ENCODE data around the gene PCSK7. TPM values are rescaled to one million over a fixed set of nuclear protein-coding genes. Genes with fewer than 3 reads are reported as not detected.

Gene PCSK7
- total RNA-seq, 1 donor from 2014 or later, result 14.2 TPM

- Histone ChIP-seq H3F3A (ENCODE audit: low read depth) (peaks cover 14% of the 10 kb centered on the region), H4K20me1 (ENCODE audit: low read depth) (no peaks in the 10 kb centered on the region), H3K36me3 (no peaks in the 10 kb centered on the region), H3K79me2 (ENCODE audit: low read depth) (peaks cover 65% of the 10 kb centered on the region), H3K27me3 (no peaks in the 10 kb centered on the region), H3K4me1 (peaks cover 12% of the 10 kb centered on the region), H3K4me2 (peak within 1 kb of the TSS; percentile 85), H2AFZ (replicated peaks) (peak within 1 kb of the TSS; percentile 100), H3K9me3 (ENCODE audit: low read depth) (no peaks in the 10 kb centered on the region), H3K9ac (peak within 1 kb of the TSS; percentile 70), H3K27ac (no peak within 1 kb of the TSS), H3K4me3 (peak within 1 kb of the TSS; percentile 99)
- TF ChIP-seq, protein P1, sequence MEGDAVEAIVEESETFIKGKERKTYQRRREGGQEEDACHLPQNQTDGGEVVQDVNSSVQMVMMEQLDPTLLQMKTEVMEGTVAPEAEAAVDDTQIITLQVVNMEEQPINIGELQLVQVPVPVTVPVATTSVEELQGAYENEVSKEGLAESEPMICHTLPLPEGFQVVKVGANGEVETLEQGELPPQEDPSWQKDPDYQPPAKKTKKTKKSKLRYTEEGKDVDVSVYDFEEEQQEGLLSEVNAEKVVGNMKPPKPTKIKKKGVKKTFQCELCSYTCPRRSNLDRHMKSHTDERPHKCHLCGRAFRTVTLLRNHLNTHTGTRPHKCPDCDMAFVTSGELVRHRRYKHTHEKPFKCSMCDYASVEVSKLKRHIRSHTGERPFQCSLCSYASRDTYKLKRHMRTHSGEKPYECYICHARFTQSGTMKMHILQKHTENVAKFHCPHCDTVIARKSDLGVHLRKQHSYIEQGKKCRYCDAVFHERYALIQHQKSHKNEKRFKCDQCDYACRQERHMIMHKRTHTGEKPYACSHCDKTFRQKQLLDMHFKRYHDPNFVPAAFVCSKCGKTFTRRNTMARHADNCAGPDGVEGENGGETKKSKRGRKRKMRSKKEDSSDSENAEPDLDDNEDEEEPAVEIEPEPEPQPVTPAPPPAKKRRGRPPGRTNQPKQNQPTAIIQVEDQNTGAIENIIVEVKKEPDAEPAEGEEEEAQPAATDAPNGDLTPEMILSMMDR (IDR thresholded peaks at IDR 0.05), result peak; percentile 83
- TF ChIP-seq EZH2 (IDR thresholded peaks at IDR 0.05), result no peak
- Mint-ChIP-seq H3K27ac (peak within 1 kb of the TSS; percentile 93), H3K4me1 (peaks cover 32% of the 10 kb centered on the region), H3K27me3 (ENCODE audit: insufficient read depth, low read depth) (peaks cover 9% of the 10 kb centered on the region), H3K36me3 (peaks cover 10% of the 10 kb centered on the region), H3K4me3 (peak within 1 kb of the TSS; percentile 100), H3K9me3 (no peaks in the 10 kb centered on the region)
- peak; percentile 92 for DNase-seq (ENCODE audit: low spot score)
Measured at GRCh38 chr11:117232092-117232878, 412 bp upstream of the PCSK7 start, which contains the start of gene RNF214. Gene RNF214 (plus strand): TSS chr11:117232671. CDS start chr11:117234273, 1,602 bp downstream.

DNA sequence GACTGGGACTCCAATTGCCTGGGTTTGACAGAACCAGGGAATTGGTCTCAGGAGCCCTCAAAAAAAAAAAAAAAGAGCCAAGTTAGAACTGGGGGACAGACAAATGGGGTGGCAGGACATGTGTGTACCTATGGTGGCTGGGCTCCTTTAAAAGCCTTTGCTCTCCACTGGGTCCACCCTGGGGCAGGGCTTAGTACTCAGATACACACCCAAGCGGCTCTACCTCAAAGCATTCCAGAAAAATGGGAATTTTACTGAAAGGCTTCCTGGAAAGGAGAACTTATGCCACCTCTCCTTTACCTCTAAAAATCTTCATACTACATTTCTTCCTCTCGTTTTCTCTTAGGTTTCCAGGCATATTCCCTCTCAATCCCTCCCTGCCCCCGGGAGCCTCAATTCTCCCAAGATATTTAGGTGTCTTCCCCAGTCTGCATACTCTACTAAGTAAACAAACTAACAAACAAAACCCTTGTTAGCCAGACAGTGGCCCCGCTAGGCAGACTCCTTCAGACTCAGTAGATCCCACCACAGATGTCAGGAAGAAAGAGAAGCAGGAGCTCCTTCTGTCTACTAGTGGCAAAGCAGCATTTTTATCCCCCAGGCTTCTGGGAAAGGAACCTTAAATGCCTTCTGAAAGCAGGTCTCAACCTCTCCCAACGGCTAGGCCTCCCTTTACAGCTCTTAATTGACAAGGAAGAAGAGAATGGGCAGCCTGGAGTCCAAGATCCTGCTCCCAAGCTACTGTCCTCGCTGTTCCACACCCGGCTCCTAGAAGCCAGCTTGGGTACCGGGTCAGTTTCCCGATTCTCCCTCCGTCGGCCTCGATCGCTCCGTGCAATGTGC is 653 bp downstream of the PCSK7 start:
- H4K20me1 ChIP-seq (ENCODE audit: low read depth), result no peaks in the 10 kb centered on the region
- Mint-ChIP-seq H3K4me3 (peak overlapping the region; percentile 96), H3K36me3 (peaks cover 5% of the 10 kb centered on the region), H3K4me1 (peaks cover 32% of the 10 kb centered on the region), H3K27me3 (ENCODE audit: insufficient read depth, low read depth) (peaks cover 9% of the 10 kb centered on the region), H3K27ac (peak overlapping the region; percentile 93), H3K9me3 (no peaks in the 10 kb centered on the region)
- H3K36me3 ChIP-seq, result no peaks in the 10 kb centered on the region
- H3F3A ChIP-seq (ENCODE audit: low read depth), result peaks cover 22% of the 10 kb centered on the region
- H3K4me1 ChIP-seq, result peaks cover 12% of the 10 kb centered on the region
- peaks cover 55% of the 10 kb centered on the region for H3K79me2 ChIP-seq (ENCODE audit: low read depth)
- no peaks in the 10 kb centered on the region for H3K27me3 ChIP-seq
- peak overlapping the region; percentile 100 for H2AFZ ChIP-seq (replicated peaks)
- no peaks in the 10 kb centered on the region for H3K9me3 ChIP-seq (ENCODE audit: low read depth)
- peak overlapping the region; percentile 99 for H3K4me3 ChIP-seq
- peak overlapping the region; percentile 47 for H3K9ac ChIP-seq
- peak overlapping the region; percentile 85 for H3K4me2 ChIP-seq
- no peak overlapping the region for H3K27ac ChIP-seq
- DNase-seq (ENCODE audit: low spot score), result peak; percentile 36
- no peak for TF ChIP-seq EZH2 (IDR thresholded peaks at IDR 0.05)
- TF ChIP-seq, protein P1 (IDR thresholded peaks at IDR 0.05), result no peak
- no peak for TF ChIP-seq EZH2phosphoT487 (IDR thresholded peaks at IDR 0.05)

- H3K27ac Mint-ChIP-seq, result no peak overlapping the region
- no peaks in the 10 kb centered on the region for H3K9me3 Mint-ChIP-seq
- H3K79me2 ChIP-seq (ENCODE audit: low read depth), result peaks cover 47% of the 10 kb centered on the region
Measured at GRCh38 chr11:117230286-117230961, 1.4 kb downstream of the PCSK7 start.

More at GRCh38 chr11:117230286-117230961, 1.4 kb downstream of the PCSK7 start:
- Mint-ChIP-seq H3K4me1 (peaks cover 32% of the 10 kb centered on the region), H3K27me3 (ENCODE audit: insufficient read depth, low read depth) (peaks cover 9% of the 10 kb centered on the region), H3K36me3 (peaks cover 5% of the 10 kb centered on the region), H3K4me3 (peak overlapping the region; percentile 96)
- no peak overlapping the region for H3K27ac ChIP-seq
- peaks cover 12% of the 10 kb centered on the region for H3K4me1 ChIP-seq
- no peaks in the 10 kb centered on the region for H3K36me3 ChIP-seq
- peaks cover 22% of the 10 kb centered on the region for H3F3A ChIP-seq (ENCODE audit: low read depth)
- DNase-seq (ENCODE audit: low spot score), result no peak
- H3K9ac ChIP-seq, result no peak overlapping the region
- H4K20me1 ChIP-seq (ENCODE audit: low read depth), result no peaks in the 10 kb centered on the region
- H3K4me2 ChIP-seq, result peak overlapping the region; percentile 85
- H3K4me3 ChIP-seq, result peak overlapping the region; percentile 99
- no peaks in the 10 kb centered on the region for H3K9me3 ChIP-seq (ENCODE audit: low read depth)
- TF ChIP-seq, protein P1 (IDR thresholded peaks at IDR 0.05), result no peak
- TF ChIP-seq EZH2 (IDR thresholded peaks at IDR 0.05), result no peak
- no peak for TF ChIP-seq EZH2phosphoT487 (IDR thresholded peaks at IDR 0.05)
- no peaks in the 10 kb centered on the region for H3K27me3 ChIP-seq
- no peak overlapping the region for H2AFZ ChIP-seq (replicated peaks)

Data from neural progenitor cell (in vitro differentiated cells).